Stimulated activated CD8-positive, alpha-beta memory T cell treated with anti-CD3 and anti-CD28 coated beads, Interleukin-12 subunit alpha, Interleukin-12 subunit beta, amount 100 ng/mL, for 1 hour (primary cell): ENCODE data around the gene TMCC2.
"Not testable (repeated sequence)": the region's sequence is repeated elsewhere in the genome, so short reads cannot be mapped to it uniquely, and the experiment has no call there.

ENCODE experiments used
- DNase-seq: peaks from one replicate; pipeline ENCODE4 v3.0.0-alpha.2; 2020; ENCODE audit warnings: low read depth

The TMCC2 gene

GRCh38 chr1:205261946-205262691 is 34.4 kb downstream of the TMCC2 start:
- DNase-seq, result no peak

- no peak for DNase-seq
Observed at GRCh38 chr1:205262731-205263171, 35.0 kb downstream of the TMCC2 start.

- DNase-seq, result no peak
Observed at GRCh38 chr1:205263580-205264190, 35.9 kb downstream of the TMCC2 start.

- no peak for DNase-seq
Observed at GRCh38 chr1:205266611-205267305, 39.0 kb downstream of the TMCC2 start.

GRCh38 chr1:205267306-205267902 is 39.7 kb downstream of the TMCC2 start:
- DNase-seq, result no peak

- no peak for DNase-seq
Observed at GRCh38 chr1:205268846-205269680, 41.3 kb downstream of the TMCC2 start.

GRCh38 chr1:205269711-205270110 is 42.0 kb downstream of the TMCC2 start:
- DNase-seq, result no peak

- no peak for DNase-seq
Observed at GRCh38 chr1:205270271-205270670, 42.5 kb downstream of the TMCC2 start.

GRCh38 chr1:205270764-205271163 is 43.0 kb downstream of the TMCC2 start:
- DNase-seq, result no peak

GRCh38 chr1:205271277-205271676 is 43.5 kb downstream of the TMCC2 start:
- DNase-seq, result no peak

- no peak for DNase-seq
Observed at GRCh38 chr1:205271745-205272144, 44.0 kb downstream of the TMCC2 start.

- no peak for DNase-seq
Observed at GRCh38 chr1:205272536-205272935, 44.8 kb downstream of the TMCC2 start.

GRCh38 chr1:205273551-205273982 is 45.8 kb downstream of the TMCC2 start:
- DNase-seq, result peak; percentile 76

- DNase-seq, result no peak
Observed at GRCh38 chr1:205274041-205274691, 46.4 kb downstream of the TMCC2 start.

- no peak for DNase-seq
Observed at GRCh38 chr1:205275133-205275532, 47.4 kb downstream of the TMCC2 start.

GRCh38 chr1:205275916-205276688 is 48.4 kb downstream of the TMCC2 start:
- no peak for DNase-seq

- no peak for DNase-seq
Observed at GRCh38 chr1:205276689-205277065, 48.9 kb downstream of the TMCC2 start.

- DNase-seq, result no peak
Observed at GRCh38 chr1:205279986-205280385, 52.2 kb downstream of the TMCC2 start.

GRCh38 chr1:205280666-205281395 is 53.1 kb downstream of the TMCC2 start:
- DNase-seq, result not testable (repeated sequence)
